Lower lobe of right lung (tissue), 2 donors: Measurements from ENCODE around the gene DOCK4. TPM values are rescaled to one million over a fixed set of nuclear protein-coding genes. Genes with fewer than 3 reads are reported as not detected.

ENCODE experiments used
- ATAC-seq, 2 donors: fragments of 200-7000 bp; cut with Tn5 transposase; one replicate each; pipeline ENCODE4 v1.9.1; 2020 to 2022; ENCODE audit warnings: mild to moderate bottlenecking in 2 of 2, moderate library complexity in 2 of 2
- DNase-seq: peaks from one replicate; pipeline ENCODE4 v3.0.0-alpha.2; 2020
- H3K27ac ChIP-seq: fragments of 200-600 bp; one replicate; pipeline ENCODE4 v1.8.0; 2022
- H3K27me3 ChIP-seq: fragments of 200-600 bp; one replicate; pipeline ENCODE4 v1.8.0; 2022; ENCODE audit warnings: low read depth
- H3K36me3 ChIP-seq: fragments of 200-600 bp; one replicate; pipeline ENCODE4 v1.8.0; 2022; ENCODE audit warnings: mild to moderate bottlenecking
- H3K4me1 ChIP-seq: fragments of 200-600 bp; one replicate; pipeline ENCODE4 v1.8.0; 2022
- H3K4me3 ChIP-seq: fragments of 200-600 bp; one replicate; pipeline ENCODE4 v1.8.0; 2022; ENCODE audit warnings: mild to moderate bottlenecking
- H3K9me3 ChIP-seq: fragments of 200-600 bp; one replicate; pipeline ENCODE4 v1.8.0; 2022
- intact Hi-C: fragments of 100-400 bp; cut with DNase I; formaldehyde crosslinking; loops from one replicate; pipeline ENCODE4 v1.11.0; 2022
- total RNA-seq: library from RNA; stranded (reverse); fragmentation: NEBNext Ultra II Directional; extraction: Animal tissue kit (Norgen Biotek cat#: 25700); gene quantifications from one replicate; pipeline ENCODE4 v1.2.1, GENCODE V29; 2021
- TF ChIP-seq, protein P1 (sequence below): fragments of 200-600 bp; IDR thresholded peaks from one replicate; pipeline ENCODE4 v1.8.0; 2022; ENCODE audit warnings: antibody characterized with exemption, mild to moderate bottlenecking
- donor health status: DM: no; HTN: yes; CAD: no; lungs with severe emphysema.

The DOCK4 gene
- total RNA-seq, 1 donor from 2014 or later = 78.5 TPM

DNA sequence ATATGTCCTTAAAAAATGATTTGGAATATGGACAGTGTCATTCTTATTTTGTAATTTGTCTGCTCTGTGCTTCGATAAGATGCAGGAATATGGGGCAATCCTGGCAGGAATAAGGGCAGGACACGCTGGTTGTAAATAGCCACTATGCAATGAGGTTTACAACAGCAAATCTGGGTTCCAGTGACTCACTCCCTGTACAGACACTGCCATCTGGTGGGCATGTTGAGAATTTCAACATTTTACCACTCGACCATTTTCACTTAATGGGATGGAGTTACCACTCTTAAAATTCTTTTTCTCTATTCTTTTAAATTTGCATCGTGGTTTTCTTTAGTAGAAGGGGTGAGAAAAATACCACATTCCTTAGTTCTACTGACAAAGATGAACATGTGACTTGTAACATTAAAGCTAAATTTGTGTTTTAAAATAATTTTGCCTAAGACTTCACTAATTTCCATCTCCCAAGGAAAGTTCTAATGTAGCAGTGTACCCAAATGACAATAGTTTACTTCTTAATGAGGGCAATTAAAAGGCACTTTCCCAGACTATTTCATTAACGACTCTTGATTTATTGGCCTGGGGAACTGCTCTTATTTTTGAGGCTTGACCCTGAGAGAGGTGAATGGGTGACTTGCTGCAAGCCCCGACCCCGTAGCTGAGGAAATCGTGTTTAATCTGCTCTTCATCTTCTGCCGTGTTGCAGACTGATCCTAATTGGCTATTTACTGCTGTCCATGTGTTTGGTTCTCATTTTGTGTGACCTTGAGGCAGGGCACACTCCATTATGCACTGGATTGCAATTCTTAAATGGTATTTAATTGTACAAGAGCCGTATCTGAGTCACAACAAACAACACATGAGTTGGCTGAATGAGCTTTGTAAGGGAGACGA lies 470.3 kb downstream of the DOCK4 start:
- peak; percentile 77 to 80 for ATAC-seq
- DNase-seq = no peak
- Histone ChIP-seq H3K4me3 (no peak overlapping the region), H3K4me1 (no peaks in the 10 kb centered on the region), H3K36me3 (peaks cover 82% of the 10 kb centered on the region), H3K27ac (no peak overlapping the region), H3K9me3 (no peaks in the 10 kb centered on the region), H3K27me3 (no peaks in the 10 kb centered on the region)
- TF ChIP-seq, protein P1, sequence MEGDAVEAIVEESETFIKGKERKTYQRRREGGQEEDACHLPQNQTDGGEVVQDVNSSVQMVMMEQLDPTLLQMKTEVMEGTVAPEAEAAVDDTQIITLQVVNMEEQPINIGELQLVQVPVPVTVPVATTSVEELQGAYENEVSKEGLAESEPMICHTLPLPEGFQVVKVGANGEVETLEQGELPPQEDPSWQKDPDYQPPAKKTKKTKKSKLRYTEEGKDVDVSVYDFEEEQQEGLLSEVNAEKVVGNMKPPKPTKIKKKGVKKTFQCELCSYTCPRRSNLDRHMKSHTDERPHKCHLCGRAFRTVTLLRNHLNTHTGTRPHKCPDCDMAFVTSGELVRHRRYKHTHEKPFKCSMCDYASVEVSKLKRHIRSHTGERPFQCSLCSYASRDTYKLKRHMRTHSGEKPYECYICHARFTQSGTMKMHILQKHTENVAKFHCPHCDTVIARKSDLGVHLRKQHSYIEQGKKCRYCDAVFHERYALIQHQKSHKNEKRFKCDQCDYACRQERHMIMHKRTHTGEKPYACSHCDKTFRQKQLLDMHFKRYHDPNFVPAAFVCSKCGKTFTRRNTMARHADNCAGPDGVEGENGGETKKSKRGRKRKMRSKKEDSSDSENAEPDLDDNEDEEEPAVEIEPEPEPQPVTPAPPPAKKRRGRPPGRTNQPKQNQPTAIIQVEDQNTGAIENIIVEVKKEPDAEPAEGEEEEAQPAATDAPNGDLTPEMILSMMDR = peak; percentile 82
- intact Hi-C loops = no loop called here

DNA sequence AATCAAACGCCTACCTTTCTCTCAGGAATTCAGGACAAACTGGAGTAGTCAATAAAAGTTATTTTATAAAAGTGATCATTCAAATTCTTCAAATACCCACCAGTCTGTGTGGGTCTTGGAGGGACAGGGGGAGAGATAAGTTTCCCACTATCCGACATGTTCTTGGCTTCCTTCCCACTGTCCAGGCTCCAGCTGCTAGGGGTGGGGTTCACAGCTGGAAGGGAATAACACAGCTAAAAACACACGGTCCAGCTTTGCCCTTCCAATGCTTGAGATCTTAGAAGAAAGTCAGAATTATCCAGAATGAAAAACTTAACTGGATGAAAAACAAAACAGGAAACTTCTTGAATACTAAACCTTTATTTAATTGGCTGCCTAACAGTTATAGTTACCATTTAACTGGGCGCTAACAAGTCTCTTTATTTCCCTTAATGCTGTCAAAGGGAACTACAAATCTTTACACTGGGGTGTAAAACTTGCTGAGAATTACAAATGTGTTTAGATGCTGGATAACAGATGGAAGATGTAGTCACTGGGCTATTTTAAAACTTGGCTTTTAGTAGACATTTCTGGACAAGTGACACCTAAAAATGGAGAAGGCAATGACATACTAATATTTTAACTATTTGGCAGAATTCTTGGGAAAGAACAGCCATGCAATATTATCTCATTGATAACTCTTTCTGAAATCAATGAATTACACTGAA lies 471.1 kb downstream of the DOCK4 start:
- TF ChIP-seq, protein P1 = no peak
- DNase-seq (no peak), ATAC-seq (peak; percentile 43 to 51)
- Histone ChIP-seq H3K4me3 (no peak overlapping the region), H3K27ac (no peak overlapping the region), H3K36me3 (peaks cover 85% of the 10 kb centered on the region), H3K27me3 (no peaks in the 10 kb centered on the region), H3K9me3 (no peaks in the 10 kb centered on the region), H3K4me1 (no peaks in the 10 kb centered on the region)
- intact Hi-C loops = no loop called here

DNA sequence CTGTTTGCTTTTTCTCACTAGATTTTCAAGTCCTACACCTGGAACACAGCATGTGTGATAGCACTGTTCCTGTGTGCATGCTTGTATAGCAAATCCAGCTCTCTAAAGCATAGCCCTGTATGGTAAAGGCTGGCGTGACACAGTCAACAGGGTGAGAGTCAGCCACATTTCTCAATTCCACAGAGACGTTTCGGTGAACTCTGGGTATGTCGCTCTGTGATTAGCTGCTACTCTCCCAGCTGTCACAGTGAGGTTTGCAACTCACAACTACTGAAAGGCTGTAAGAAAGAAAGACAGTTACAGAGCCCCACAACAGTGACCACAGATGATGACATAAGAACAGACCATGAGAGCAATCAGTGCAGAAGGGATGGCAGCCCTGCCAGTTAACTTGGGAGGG lies 473.3 kb downstream of the DOCK4 start:
- intact Hi-C loops = no loop called here
- no peaks in the 10 kb centered on the region for H3K4me1 ChIP-seq
- H3K36me3 ChIP-seq = peaks cover 84% of the 10 kb centered on the region
- no peaks in the 10 kb centered on the region for H3K9me3 ChIP-seq
- no peak overlapping the region for H3K4me3 ChIP-seq
- H3K27me3 ChIP-seq = no peaks in the 10 kb centered on the region
- TF ChIP-seq, protein P1 = no peak
- H3K27ac ChIP-seq = no peak overlapping the region
- DNase-seq (no peak), ATAC-seq (no peak)

DNA sequence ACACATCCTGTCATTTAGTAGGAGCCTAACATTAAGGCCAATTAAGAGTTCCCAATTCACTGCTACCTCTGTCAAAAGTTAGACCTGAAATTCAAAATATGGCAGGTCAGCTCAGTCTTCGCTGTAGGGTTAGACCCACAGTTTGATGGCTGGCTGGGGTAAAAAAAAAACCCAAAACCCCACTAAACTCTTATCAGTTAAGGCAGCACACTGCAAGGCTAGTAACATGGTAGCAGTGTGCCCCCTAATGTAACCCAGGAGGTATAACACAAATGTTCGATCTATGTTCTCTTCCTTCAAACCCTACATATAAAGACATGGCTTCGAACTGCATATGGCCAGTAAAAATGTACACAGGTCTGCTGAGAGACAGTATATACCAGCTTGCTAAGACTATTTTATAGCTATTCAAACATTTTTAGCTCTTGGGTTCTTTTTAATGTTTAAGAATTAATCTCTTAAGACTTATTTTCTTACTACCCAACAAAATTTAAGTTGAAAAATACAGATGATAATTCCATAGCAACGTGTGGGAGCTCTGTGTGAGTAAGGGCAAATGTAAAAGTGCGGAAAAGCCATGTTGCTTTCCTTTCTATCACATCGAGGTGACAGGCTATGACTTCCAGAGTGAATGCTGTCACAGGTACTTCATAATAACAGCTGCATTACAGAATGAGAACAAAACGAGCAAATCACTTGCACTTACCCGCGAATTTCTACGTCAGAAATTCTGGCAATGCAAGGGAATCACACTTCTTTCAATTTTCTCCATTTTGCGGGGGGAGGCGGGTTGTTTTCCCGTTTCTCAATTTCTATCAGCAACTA lies 475.5 kb downstream of the DOCK4 start:
- no peaks in the 10 kb centered on the region for H3K9me3 ChIP-seq
- DNase-seq (no peak), ATAC-seq (no peak)
- H3K4me3 ChIP-seq = no peak overlapping the region
- no peaks in the 10 kb centered on the region for H3K27me3 ChIP-seq
- peaks cover 84% of the 10 kb centered on the region for H3K36me3 ChIP-seq
- TF ChIP-seq, protein P1 = no peak
- intact Hi-C loops = no loop called here
- H3K27ac ChIP-seq = no peak overlapping the region
- no peaks in the 10 kb centered on the region for H3K4me1 ChIP-seq

DNA sequence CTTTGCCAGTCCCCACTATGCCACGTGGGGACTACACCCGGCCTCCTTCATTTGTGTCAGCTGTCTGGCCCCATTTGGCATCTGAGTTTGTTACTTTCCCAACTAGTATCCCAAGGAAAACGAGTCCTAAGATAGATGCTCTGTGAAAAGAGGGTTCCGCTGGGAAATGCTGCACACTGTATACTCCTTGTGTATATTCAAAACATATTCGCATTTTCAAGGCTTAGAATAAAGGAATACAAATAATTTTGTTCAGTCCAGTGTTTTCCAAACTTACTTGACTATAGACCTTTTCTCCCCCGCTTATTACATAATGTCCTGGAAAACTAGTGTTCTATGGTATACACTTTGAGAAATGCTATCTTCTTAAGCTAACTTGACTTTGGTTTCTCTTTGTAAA lies 476.1 kb downstream of the DOCK4 start:
- intact Hi-C loops = no loop called here
- no peak overlapping the region for H3K27ac ChIP-seq
- peaks cover 87% of the 10 kb centered on the region for H3K36me3 ChIP-seq
- ATAC-seq = no peak
- no peaks in the 10 kb centered on the region for H3K9me3 ChIP-seq
- no peak overlapping the region for H3K4me3 ChIP-seq
- DNase-seq = no peak
- H3K4me1 ChIP-seq = no peaks in the 10 kb centered on the region
- H3K27me3 ChIP-seq = no peaks in the 10 kb centered on the region
- TF ChIP-seq, protein P1 = no peak
